ENCODE results near the gene PTPRN2.

- TF ChIP-seq EZH2 (IDR thresholded peaks at IDR 0.05; ENCODE audit: borderline replicate concordance, low read length) = no peak
- TF ChIP-seq, protein P1, sequence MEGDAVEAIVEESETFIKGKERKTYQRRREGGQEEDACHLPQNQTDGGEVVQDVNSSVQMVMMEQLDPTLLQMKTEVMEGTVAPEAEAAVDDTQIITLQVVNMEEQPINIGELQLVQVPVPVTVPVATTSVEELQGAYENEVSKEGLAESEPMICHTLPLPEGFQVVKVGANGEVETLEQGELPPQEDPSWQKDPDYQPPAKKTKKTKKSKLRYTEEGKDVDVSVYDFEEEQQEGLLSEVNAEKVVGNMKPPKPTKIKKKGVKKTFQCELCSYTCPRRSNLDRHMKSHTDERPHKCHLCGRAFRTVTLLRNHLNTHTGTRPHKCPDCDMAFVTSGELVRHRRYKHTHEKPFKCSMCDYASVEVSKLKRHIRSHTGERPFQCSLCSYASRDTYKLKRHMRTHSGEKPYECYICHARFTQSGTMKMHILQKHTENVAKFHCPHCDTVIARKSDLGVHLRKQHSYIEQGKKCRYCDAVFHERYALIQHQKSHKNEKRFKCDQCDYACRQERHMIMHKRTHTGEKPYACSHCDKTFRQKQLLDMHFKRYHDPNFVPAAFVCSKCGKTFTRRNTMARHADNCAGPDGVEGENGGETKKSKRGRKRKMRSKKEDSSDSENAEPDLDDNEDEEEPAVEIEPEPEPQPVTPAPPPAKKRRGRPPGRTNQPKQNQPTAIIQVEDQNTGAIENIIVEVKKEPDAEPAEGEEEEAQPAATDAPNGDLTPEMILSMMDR (conservative IDR thresholded peaks at IDR 0.05 in 1 of 2, IDR thresholded peaks at IDR 0.05 in 1 of 2; ENCODE audit: extremely low read depth in 1 of 2, insufficient read depth in 1 of 2, low read depth in 1 of 2, low read length in 2 of 2) = no peak
Observed at GRCh38 chr7:158395780-158396278, 191.8 kb downstream of the PTPRN2 start.

All from mammary epithelial cell (primary cell).